ENCODE measurements around the gene ABCG8. TPM values are rescaled to one million over a fixed set of nuclear protein-coding genes. Genes with fewer than 3 reads are reported as not detected.

ABCG8 gene
- total RNA-seq, 2 donors from 2014 or later: not detected

- no peak for TF ChIP-seq CTCF (conservative IDR thresholded peaks at IDR 0.05)
- Histone ChIP-seq H3K9ac (ENCODE audit: extremely low read depth, low read length, poor library complexity, severe bottlenecking) (no peak overlapping the region), H3K27me3 (ENCODE audit: control insufficient read depth, insufficient read depth, low read length, poor library complexity, severe bottlenecking) (peaks cover 11% of the 10 kb centered on the region), H3K9me3 (ENCODE audit: control insufficient read depth, low read length) (no peaks in the 10 kb centered on the region), H3K27ac (ENCODE audit: low read depth, low read length) (no peak overlapping the region), H3K4me1 (ENCODE audit: control insufficient read depth, insufficient read depth, low read length) (no peaks in the 10 kb centered on the region), H3K4me3 (ENCODE audit: low read length) (no peak overlapping the region), H3K36me3 (ENCODE audit: control insufficient read depth, insufficient read depth, low read length) (no peaks in the 10 kb centered on the region)
- H3K4me1 Mint-ChIP-seq: no peaks in the 10 kb centered on the region
- H3K27ac Mint-ChIP-seq: no peak overlapping the region
- WGBS, 2 experiments (ENCODE audit: insufficient coverage in 1 of 2, insufficient read length in 1 of 2): 91 to 97% methylated on average over 7 to 14 of the region's 14 CpGs
- H3K9me3 Mint-ChIP-seq: no peaks in the 10 kb centered on the region
- H3K36me3 Mint-ChIP-seq (ENCODE audit: low read depth): no peaks in the 10 kb centered on the region
- H3K4me3 Mint-ChIP-seq: no peak overlapping the region
- no peak for DNase-seq
- H3K27me3 Mint-ChIP-seq (ENCODE audit: insufficient read depth): peaks cover 6% of the 10 kb centered on the region
These were observed 3.4 kb downstream of the ABCG8 start for GRCh38 chr2:43841949-43842865.

GRCh38 chr2:43842866-43843226 lies 4.1 kb downstream of the ABCG8 start:
- Mint-ChIP-seq H3K27me3 (ENCODE audit: insufficient read depth) (peaks cover 6% of the 10 kb centered on the region), H3K27ac (no peak overlapping the region), H3K4me3 (no peak overlapping the region), H3K4me1 (no peaks in the 10 kb centered on the region), H3K36me3 (ENCODE audit: low read depth) (no peaks in the 10 kb centered on the region), H3K9me3 (no peaks in the 10 kb centered on the region)
- Histone ChIP-seq H3K9me3 (ENCODE audit: control insufficient read depth, low read length) (no peaks in the 10 kb centered on the region), H3K27ac (ENCODE audit: low read depth, low read length) (no peak overlapping the region), H3K36me3 (ENCODE audit: control insufficient read depth, insufficient read depth, low read length) (no peaks in the 10 kb centered on the region), H3K27me3 (ENCODE audit: control insufficient read depth, insufficient read depth, low read length, poor library complexity, severe bottlenecking) (peaks cover 11% of the 10 kb centered on the region), H3K9ac (ENCODE audit: extremely low read depth, low read length, poor library complexity, severe bottlenecking) (no peak overlapping the region), H3K4me3 (ENCODE audit: low read length) (no peak overlapping the region), H3K4me1 (ENCODE audit: control insufficient read depth, insufficient read depth, low read length) (no peaks in the 10 kb centered on the region)
- peak; percentile 17 for DNase-seq
- WGBS, 2 experiments (ENCODE audit: insufficient coverage in 1 of 2, insufficient read length in 1 of 2): 92 to 100% methylated on average over 3 to 9 of the region's 9 CpGs
- no peak for TF ChIP-seq CTCF (conservative IDR thresholded peaks at IDR 0.05)

- Histone ChIP-seq H3K9me3 (ENCODE audit: control insufficient read depth, low read length) (no peaks in the 10 kb centered on the region), H3K4me1 (ENCODE audit: control insufficient read depth, insufficient read depth, low read length) (no peaks in the 10 kb centered on the region), H3K36me3 (ENCODE audit: control insufficient read depth, insufficient read depth, low read length) (no peaks in the 10 kb centered on the region), H3K27me3 (ENCODE audit: control insufficient read depth, insufficient read depth, low read length, poor library complexity, severe bottlenecking) (peaks cover 11% of the 10 kb centered on the region), H3K9ac (ENCODE audit: extremely low read depth, low read length, poor library complexity, severe bottlenecking) (no peak overlapping the region), H3K4me3 (ENCODE audit: low read length) (no peak overlapping the region), H3K27ac (ENCODE audit: low read depth, low read length) (no peak overlapping the region)
- WGBS, 2 experiments (ENCODE audit: insufficient coverage in 1 of 2, insufficient read length in 1 of 2): 83% methylated on average over 1 of the region's 1 CpG; no CpG with 5 or more reads in 1 of the 2 experiments
- Mint-ChIP-seq H3K4me1 (no peaks in the 10 kb centered on the region), H3K4me3 (no peak overlapping the region), H3K27ac (no peak overlapping the region), H3K27me3 (ENCODE audit: insufficient read depth) (peaks cover 6% of the 10 kb centered on the region), H3K9me3 (no peaks in the 10 kb centered on the region), H3K36me3 (ENCODE audit: low read depth) (no peaks in the 10 kb centered on the region)
- TF ChIP-seq CTCF (conservative IDR thresholded peaks at IDR 0.05): no peak
- peak; percentile 28 for DNase-seq
These were observed 6.4 kb downstream of the ABCG8 start for GRCh38 chr2:43845181-43845580.

Data from endodermal cell (in vitro differentiated cells).